CD4-positive, alpha-beta memory T cell (primary cell): Measurements from ENCODE around the gene KLF3. TPM values are rescaled to one million over a fixed set of nuclear protein-coding genes. Genes with fewer than 3 reads are reported as not detected.
A peak's percentile ranks its signal among the peaks of the same experiment; 100 is the strongest.

Experiments used
- CTCF ChIA-PET: fragments of 350-600 bp; sonication (Branson Sonifier 250); formaldehyde crosslinking; loops from one replicate; lab custom pipeline; 2021; ENCODE audit warnings: inconsistent platforms; ENCODE audit not compliant: partially characterized antibody; lab: Charles Lee
- POLR2A ChIA-PET: fragments of 350-600 bp; sonication (Branson Sonifier 250); formaldehyde crosslinking; loops from one replicate; lab custom pipeline; 2021; ENCODE audit not compliant: partially characterized antibody; lab: Charles Lee
- DNase-seq, 5 donors: peaks; one replicate each; pipeline versions ENCODE4 v3.0.0 to v3.0.0-alpha.2; 2020 to 2022; ENCODE audit warnings: mixed read lengths in 1 of 5
- H3K27ac ChIP-seq: one replicate; pipeline ENCODE4 v1.7.0; 2013; ENCODE audit warnings: low read depth, low read length
- H3K27me3 ChIP-seq: 2 replicates; pipeline ENCODE4 v1.7.0; 2013; ENCODE audit warnings: mild to moderate bottlenecking, low read length, moderate library complexity; ENCODE audit not compliant: insufficient read depth
- H3K36me3 ChIP-seq: 2 replicates; pipeline ENCODE4 v1.7.0; 2013; ENCODE audit warnings: mild to moderate bottlenecking, low read length, moderate library complexity; ENCODE audit not compliant: insufficient read depth
- H3K4me1 ChIP-seq: 2 replicates; pipeline ENCODE4 v1.7.0; 2013; ENCODE audit warnings: mild to moderate bottlenecking, low read length, moderate library complexity; ENCODE audit not compliant: insufficient read depth
- H3K4me3 ChIP-seq, 2 donors: one replicate each; pipeline ENCODE4 v1.7.0; 2013; ENCODE audit warnings: low read length in 2 of 2, mild to moderate bottlenecking in 1 of 2
- H3K9me3 ChIP-seq, 2 donors: one replicate each; pipeline ENCODE4 v1.7.0; 2013; ENCODE audit warnings: low read length in 2 of 2, control low read depth in 1 of 2; ENCODE audit not compliant: control insufficient read depth in 1 of 2
- H3K27ac Mint-ChIP-seq, 7 donors: one replicate each; pipeline ENCODE4 v1.8.0; 2020 to 2021; ENCODE audit warnings: mixed read lengths in 7 of 7, mild to moderate bottlenecking in 6 of 7, inconsistent platforms in 3 of 7, moderate library complexity in 3 of 7
- H3K27me3 Mint-ChIP-seq, 2 donors: one replicate each; pipeline ENCODE4 v1.8.0; 2020 to 2021; ENCODE audit warnings: mixed read lengths in 2 of 2
- H3K36me3 Mint-ChIP-seq, 2 donors: one replicate each; pipeline ENCODE4 v1.8.0; 2020 to 2021; ENCODE audit warnings: mixed read lengths in 2 of 2, inconsistent platforms in 1 of 2, mild to moderate bottlenecking in 1 of 2
- H3K4me1 Mint-ChIP-seq, 4 donors: one replicate each; pipeline ENCODE4 v1.8.0; 2020 to 2021; ENCODE audit warnings: mixed read lengths in 4 of 4, mild to moderate bottlenecking in 1 of 4
- H3K4me3 Mint-ChIP-seq, 8 donors: one replicate each; pipeline ENCODE4 v1.8.0; 2020 to 2021; ENCODE audit warnings: mixed read lengths in 8 of 8, mild to moderate bottlenecking in 7 of 8, moderate library complexity in 6 of 8, inconsistent platforms in 3 of 8
- H3K9me3 Mint-ChIP-seq, 8 donors: one replicate each; pipeline ENCODE4 v1.8.0; 2020 to 2021; ENCODE audit warnings: mixed read lengths in 8 of 8, mild to moderate bottlenecking in 5 of 8, inconsistent platforms in 3 of 8, moderate library complexity in 1 of 8
- intact Hi-C: fragments of 100-400 bp; cut with micrococcal nuclease; formaldehyde crosslinking; loops from one replicate; pipeline ENCODE4 v1.15.1; 2023
- polyA plus RNA-seq, 2 donors: library from polyadenylated mRNA; unstranded; fragments of 300-500 nt; fragmentation: Illumina TruSeq; gene quantifications; one replicate each; pipeline ENCODE4 v1.2.3, GENCODE V29; 2021
- total RNA-seq, 2 experiments: library from RNA; stranded (reverse); gene quantifications; one replicate each; pipeline ENCODE4 v1.2.3, GENCODE V29; 2021

KLF3 gene
- total and polyA plus RNA-seq, 4 experiments from 2014 or later = 72.4 to 122 (median 101) TPM

- peaks cover 55 to 86% of the 10 kb centered on the region in 2 donors for H3K36me3 Mint-ChIP-seq
These were observed 24.8 kb downstream of the KLF3 start for GRCh38 chr4:38688676-38689355.

GRCh38 chr4:38691251-38692008, 27.4 kb downstream of the KLF3 start:
- DNase-seq = no peak
- Mint-ChIP-seq H3K4me1 (peaks cover 22 to 44% (median 32%) of the 10 kb centered on the region in 4 donors), H3K9me3 (no peaks in the 10 kb centered on the region), H3K27me3 (no peaks in the 10 kb centered on the region), H3K27ac (peak overlapping the region in 1 of 7 donors; percentile 82), H3K4me3 (no peak overlapping the region), H3K36me3 (peaks cover 73 to 91% of the 10 kb centered on the region in 2 donors)
- Histone ChIP-seq H3K4me1 (peaks cover 18% of the 10 kb centered on the region), H3K4me3 (no peak overlapping the region), H3K27ac (no peak overlapping the region), H3K9me3 (no peaks in the 10 kb centered on the region), H3K27me3 (no peaks in the 10 kb centered on the region), H3K36me3 (peaks cover 77% of the 10 kb centered on the region)
- ChIA-PET POLR2A (interaction anchor here (1.1 kb wide), 1 partner anchor 37 kb away, joined by 3 read pairs; no protein-coding TSS in a partner anchor), CTCF (interaction anchor here (1.2 to 1.6 kb wide), 2 partner anchors 372 to 512 kb away, joined by 4 to 9 read pairs; no protein-coding TSS in a partner anchor)
- intact Hi-C loops = no loop called here

More at GRCh38 chr4:38688676-38689355, 24.8 kb downstream of the KLF3 start:
- H3K9me3 ChIP-seq = no peaks in the 10 kb centered on the region
- Mint-ChIP-seq H3K27me3 (no peaks in the 10 kb centered on the region), H3K4me3 (no peak overlapping the region), H3K4me1 (peaks cover 41 to 55% (median 47%) of the 10 kb centered on the region in 4 donors), H3K27ac (peak overlapping the region in 2 of 7 donors; percentile 48 to 57), H3K9me3 (peaks cover 0 to 2% (median 0%) of the 10 kb centered on the region in 8 donors)
- intact Hi-C loops = no loop called here
- H3K4me3 ChIP-seq = no peak overlapping the region
- H3K27ac ChIP-seq = no peak overlapping the region
- no peak for DNase-seq
- H3K27me3 ChIP-seq = no peaks in the 10 kb centered on the region
- peaks cover 61% of the 10 kb centered on the region for H3K36me3 ChIP-seq
- POLR2A ChIA-PET = no interaction called here
- CTCF ChIA-PET = interaction anchor here (1.4 to 2.4 kb wide), 2 partner anchors 9 to 32 kb away, joined by 3 to 6 read pairs; no protein-coding TSS in a partner anchor
- H3K4me1 ChIP-seq = peaks cover 44% of the 10 kb centered on the region

GRCh38 chr4:38692421-38692820, 28.4 kb downstream of the KLF3 start:
- Mint-ChIP-seq H3K27ac (peak overlapping the region in 1 of 7 donors; percentile 32), H3K9me3 (no peaks in the 10 kb centered on the region), H3K27me3 (no peaks in the 10 kb centered on the region), H3K36me3 (peaks cover 80 to 94% of the 10 kb centered on the region in 2 donors), H3K4me3 (no peak overlapping the region), H3K4me1 (peaks cover 14 to 34% (median 25%) of the 10 kb centered on the region in 4 donors)
- peaks cover 81% of the 10 kb centered on the region for H3K36me3 ChIP-seq
- DNase-seq = no peak
- intact Hi-C loops = no loop called here
- ChIA-PET CTCF (interaction anchor here (0.9 to 1.7 kb wide), 3 partner anchors 301 to 513 kb away, joined by 3 to 9 read pairs (median 5); no protein-coding TSS in a partner anchor), POLR2A (interaction anchor here (0.8 to 1.1 kb wide), 2 partner anchors 26 to 38 kb away, joined by 3 to 4 read pairs; no protein-coding TSS in a partner anchor)
- H3K4me1 ChIP-seq = peaks cover 8% of the 10 kb centered on the region
- H3K27me3 ChIP-seq = no peaks in the 10 kb centered on the region
- no peak overlapping the region for H3K4me3 ChIP-seq
- H3K27ac ChIP-seq = no peak overlapping the region
- H3K9me3 ChIP-seq = no peaks in the 10 kb centered on the region

DNA sequence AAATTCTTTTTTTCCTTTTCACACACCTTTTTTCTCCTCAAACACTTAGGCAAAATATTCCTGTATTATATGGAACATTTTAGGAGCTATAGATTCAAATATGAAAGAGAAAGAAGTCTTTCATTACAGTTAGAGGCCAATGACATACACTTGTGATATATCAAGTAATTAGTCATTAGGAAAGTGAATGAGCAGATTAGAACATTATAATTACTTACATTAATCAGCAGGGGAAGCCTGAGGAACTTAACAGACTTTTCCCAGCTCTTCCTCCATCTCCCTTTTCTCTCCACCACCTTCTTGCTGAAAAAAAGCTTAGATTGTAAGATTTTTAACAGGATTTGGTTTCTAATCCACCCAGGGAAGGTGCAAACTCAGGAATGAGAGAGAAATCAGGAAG, 29.6 kb downstream of the KLF3 start:
- ChIA-PET CTCF (interaction anchor here (0.8 to 1.7 kb wide), 3 partner anchors 11 to 514 kb away, joined by 3 to 5 read pairs (median 3); no protein-coding TSS in a partner anchor), POLR2A (interaction anchor here (0.7 kb wide), 1 partner anchor 154 kb away, joined by 6 read pairs; no protein-coding TSS in a partner anchor)
- H3K36me3 ChIP-seq = peaks cover 84% of the 10 kb centered on the region
- no peaks in the 10 kb centered on the region for H3K4me1 ChIP-seq
- no peaks in the 10 kb centered on the region for H3K9me3 Mint-ChIP-seq
- no peaks in the 10 kb centered on the region for H3K27me3 ChIP-seq
- H3K9me3 ChIP-seq = no peaks in the 10 kb centered on the region
- no peak overlapping the region for H3K27ac ChIP-seq
- H3K27ac Mint-ChIP-seq = peak overlapping the region in 2 of 7 donors; percentile 66 to 86
- no peaks in the 10 kb centered on the region for H3K27me3 Mint-ChIP-seq
- peaks cover 81 to 94% of the 10 kb centered on the region in 2 donors for H3K36me3 Mint-ChIP-seq
- no peak overlapping the region for H3K4me3 Mint-ChIP-seq
- peaks cover 5 to 23% (median 15%) of the 10 kb centered on the region in 4 donors for H3K4me1 Mint-ChIP-seq
- DNase-seq = no peak
- H3K4me3 ChIP-seq = no peak overlapping the region
- intact Hi-C loops = no loop called here

GRCh38 chr4:38694330-38694729, 30.3 kb downstream of the KLF3 start:
- H3K27ac Mint-ChIP-seq = peak overlapping the region in 5 of 7 donors; percentile 6 to 70 (median 64)

GRCh38 chr4:38695809-38696208, 31.8 kb downstream of the KLF3 start:
- H3K27ac Mint-ChIP-seq = peak overlapping the region in 3 of 7 donors; percentile 22 to 55 (median 32)
- Histone ChIP-seq H3K27ac (no peak overlapping the region), H3K36me3 (peaks cover 65% of the 10 kb centered on the region), H3K4me3 (no peak overlapping the region), H3K4me1 (no peaks in the 10 kb centered on the region), H3K9me3 (no peaks in the 10 kb centered on the region), H3K27me3 (no peaks in the 10 kb centered on the region)
- CTCF ChIA-PET = interaction anchor here (0.9 to 1.2 kb wide), 4 partner anchors 8 to 627 kb away, joined by 3 to 7 read pairs (median 3); no protein-coding TSS in a partner anchor
- H3K36me3 Mint-ChIP-seq = peaks cover 66 to 82% of the 10 kb centered on the region in 2 donors
- peaks cover 0 to 15% (median 9%) of the 10 kb centered on the region in 4 donors for H3K4me1 Mint-ChIP-seq
- no peak overlapping the region for H3K4me3 Mint-ChIP-seq
- DNase-seq = no peak
- H3K27me3 Mint-ChIP-seq = no peaks in the 10 kb centered on the region
- POLR2A ChIA-PET = no interaction called here
- H3K9me3 Mint-ChIP-seq = no peaks in the 10 kb centered on the region
- intact Hi-C loops = no loop called here

More at GRCh38 chr4:38694330-38694729, 30.3 kb downstream of the KLF3 start:
- no peak for DNase-seq
- Mint-ChIP-seq H3K4me3 (no peak overlapping the region), H3K36me3 (peaks cover 80 to 94% of the 10 kb centered on the region in 2 donors), H3K27me3 (no peaks in the 10 kb centered on the region), H3K9me3 (no peaks in the 10 kb centered on the region), H3K4me1 (peaks cover 0 to 15% (median 10%) of the 10 kb centered on the region in 4 donors)
- no peaks in the 10 kb centered on the region for H3K27me3 ChIP-seq
- intact Hi-C loops = no loop called here
- ChIA-PET POLR2A (no interaction called here), CTCF (interaction anchor here (0.8 to 1.7 kb wide), 3 partner anchors 11 to 515 kb away, joined by 3 to 5 read pairs (median 3); no protein-coding TSS in a partner anchor)
- no peak overlapping the region for H3K27ac ChIP-seq
- H3K36me3 ChIP-seq = peaks cover 80% of the 10 kb centered on the region
- no peak overlapping the region for H3K4me3 ChIP-seq
- H3K4me1 ChIP-seq = no peaks in the 10 kb centered on the region
- H3K9me3 ChIP-seq = no peaks in the 10 kb centered on the region
